SK-N-SH treated with all-trans-retinoic acid at 6 μM for 48 hours (cell line): ENCODE measurements around the gene ATXN3.

Experiments used
- ATAC-seq: fragments of 200-7000 bp; cut with Tn5 transposase; 3 replicates; pipeline ENCODE4 v1.9.1; 2020; ENCODE audit warnings: mild to moderate bottlenecking, moderate library complexity
- ARNTL ChIP-seq: fragments of 450-650 bp; formaldehyde crosslinking; IDR thresholded peaks from 2 replicates; pipeline ENCODE4 v1.5.0; 2020; ENCODE audit warnings: low read depth, mild to moderate bottlenecking, moderate library complexity, borderline replicate concordance
- BACH2 ChIP-seq: fragments of 250-450 bp; sonication (Bioruptor Pico); IDR thresholded peaks from 2 replicates; pipeline ENCODE4 v1.9.0; 2021; ENCODE audit warnings: mild to moderate bottlenecking, borderline replicate concordance
- CSDC2 ChIP-seq: fragments of 250-450 bp; sonication (Bioruptor Pico); IDR thresholded peaks from 2 replicates; pipeline ENCODE4 v1.5.0; 2020; ENCODE audit warnings: mild to moderate bottlenecking, moderate library complexity
- ESRRG ChIP-seq: fragments of 250-450 bp; sonication (Bioruptor Pico); IDR thresholded peaks from 2 replicates; pipeline ENCODE4 v1.6.1; 2021; ENCODE audit warnings: mild to moderate bottlenecking
- GLIS3 ChIP-seq: fragments of 250-450 bp; sonication (Bioruptor Pico); IDR thresholded peaks from 2 replicates; pipeline ENCODE4 v1.5.0; 2020; ENCODE audit warnings: mild to moderate bottlenecking, moderate library complexity
- ISL1 ChIP-seq: fragments of 250-450 bp; sonication (Bioruptor Pico); IDR thresholded peaks from 2 replicates; pipeline ENCODE4 v2.1.2; 2022; ENCODE audit warnings: mild to moderate bottlenecking, moderate library complexity
- PPARA ChIP-seq: fragments of 250-450 bp; sonication (Bioruptor Pico); IDR thresholded peaks from 2 replicates; pipeline ENCODE4 v1.5.0; 2020; ENCODE audit warnings: mild to moderate bottlenecking, borderline replicate concordance
- SNAI2 ChIP-seq: fragments of 250-450 bp; sonication (Bioruptor Pico); IDR thresholded peaks from 2 replicates; pipeline ENCODE4 v1.5.0; 2020; ENCODE audit warnings: mild to moderate bottlenecking, moderate library complexity
- TCF4 ChIP-seq: fragments of 250-450 bp; sonication (Bioruptor Pico); IDR thresholded peaks from 2 replicates; pipeline ENCODE4 v1.8.0; 2021; ENCODE audit warnings: mild to moderate bottlenecking, moderate library complexity, borderline replicate concordance
- TOX ChIP-seq: fragments of 250-450 bp; sonication (Bioruptor Pico); IDR thresholded peaks from 2 replicates; pipeline ENCODE4 v1.8.0; 2021; ENCODE audit warnings: mild to moderate bottlenecking, moderate library complexity, borderline replicate concordance
- ZC3H10 ChIP-seq: fragments of 250-450 bp; sonication (Bioruptor Pico); IDR thresholded peaks from 2 replicates; pipeline ENCODE4 v1.5.1; 2021; ENCODE audit warnings: mild to moderate bottlenecking, moderate library complexity
- ZFP3 ChIP-seq: fragments of 250-450 bp; sonication (Bioruptor Pico); IDR thresholded peaks from 2 replicates; pipeline ENCODE4 v1.5.0; 2020; ENCODE audit warnings: mild to moderate bottlenecking, moderate library complexity
- ZFP30 ChIP-seq: fragments of 450-650 bp; formaldehyde crosslinking; IDR thresholded peaks from 2 replicates; pipeline ENCODE4 v1.5.0; 2022; ENCODE audit warnings: mild to moderate bottlenecking, moderate library complexity
- ZNF70 ChIP-seq: fragments of 450-650 bp; formaldehyde crosslinking; IDR thresholded peaks from 2 replicates; pipeline ENCODE4 v1.5.0; 2020; ENCODE audit warnings: mild to moderate bottlenecking, moderate library complexity
- ZNF8 ChIP-seq: fragments of 450-650 bp; formaldehyde crosslinking; IDR thresholded peaks from 2 replicates; pipeline ENCODE4 v1.5.0; 2020; ENCODE audit warnings: mild to moderate bottlenecking, moderate library complexity
- TF ChIP-seq, protein P1 (sequence below): fragments of 250-450 bp; sonication (Bioruptor Pico); IDR thresholded peaks from 2 replicates; pipeline ENCODE4 v1.8.0; 2020; ENCODE audit warnings: mild to moderate bottlenecking, moderate library complexity, borderline replicate concordance
- TF ChIP-seq, protein P2 (sequence below): fragments of 250-450 bp; sonication (Bioruptor Pico); IDR thresholded peaks from 2 replicates; pipeline ENCODE4 v1.5.1; 2021; ENCODE audit warnings: mild to moderate bottlenecking, moderate library complexity
- TF ChIP-seq, protein P3 (sequence below): fragments of 250-450 bp; sonication (Bioruptor Pico); IDR thresholded peaks from 2 replicates; pipeline ENCODE4 v1.8.0; 2021; ENCODE audit warnings: low read depth, mild to moderate bottlenecking, moderate library complexity, borderline replicate concordance
- TF ChIP-seq, protein P4 (sequence below): fragments of 250-450 bp; sonication (Bioruptor Pico); IDR thresholded peaks from 2 replicates; pipeline ENCODE4 v1.5.0; 2020; ENCODE audit warnings: mild to moderate bottlenecking, moderate library complexity
- TF ChIP-seq, protein P5 (sequence below): fragments of 250-450 bp; sonication (Bioruptor Pico); IDR thresholded peaks from 2 replicates; pipeline ENCODE4 v1.5.1; 2020; ENCODE audit warnings: low read depth, mild to moderate bottlenecking, moderate library complexity

Gene ATXN3

DNA sequence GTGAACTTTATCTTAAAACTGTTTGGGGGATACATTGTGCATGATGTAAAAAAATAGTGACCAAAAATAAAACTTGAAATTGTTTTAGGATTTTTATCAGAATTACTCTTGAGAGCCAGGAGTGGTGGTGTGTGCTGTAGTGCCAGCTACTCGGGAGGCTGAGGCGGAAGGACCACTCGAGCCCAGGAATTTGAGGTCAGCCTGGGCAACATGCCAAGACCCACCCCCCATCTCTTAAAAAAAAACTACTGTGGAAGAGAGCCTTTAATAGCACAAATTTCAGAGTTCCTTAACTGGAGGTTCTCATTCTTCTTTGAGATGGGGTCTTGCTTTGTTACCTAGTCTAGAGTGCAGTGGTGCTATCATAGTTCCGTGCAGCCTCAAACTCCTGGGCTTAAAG is 36.9 kb upstream of the ATXN3 start:
- no peak for TF ChIP-seq TCF4 (CRISPR knock-in tag)
- no peak for TF ChIP-seq SNAI2 (CRISPR knock-in tag)
- TF ChIP-seq BACH2 (CRISPR knock-in tag): no peak
- TF ChIP-seq, protein P1, sequence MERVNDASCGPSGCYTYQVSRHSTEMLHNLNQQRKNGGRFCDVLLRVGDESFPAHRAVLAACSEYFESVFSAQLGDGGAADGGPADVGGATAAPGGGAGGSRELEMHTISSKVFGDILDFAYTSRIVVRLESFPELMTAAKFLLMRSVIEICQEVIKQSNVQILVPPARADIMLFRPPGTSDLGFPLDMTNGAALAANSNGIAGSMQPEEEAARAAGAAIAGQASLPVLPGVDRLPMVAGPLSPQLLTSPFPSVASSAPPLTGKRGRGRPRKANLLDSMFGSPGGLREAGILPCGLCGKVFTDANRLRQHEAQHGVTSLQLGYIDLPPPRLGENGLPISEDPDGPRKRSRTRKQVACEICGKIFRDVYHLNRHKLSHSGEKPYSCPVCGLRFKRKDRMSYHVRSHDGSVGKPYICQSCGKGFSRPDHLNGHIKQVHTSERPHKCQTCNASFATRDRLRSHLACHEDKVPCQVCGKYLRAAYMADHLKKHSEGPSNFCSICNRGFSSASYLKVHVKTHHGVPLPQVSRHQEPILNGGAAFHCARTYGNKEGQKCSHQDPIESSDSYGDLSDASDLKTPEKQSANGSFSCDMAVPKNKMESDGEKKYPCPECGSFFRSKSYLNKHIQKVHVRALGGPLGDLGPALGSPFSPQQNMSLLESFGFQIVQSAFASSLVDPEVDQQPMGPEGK (CRISPR knock-in tag): no peak
- TF ChIP-seq ARNTL (CRISPR knock-in tag): no peak
- TF ChIP-seq, protein P2, sequence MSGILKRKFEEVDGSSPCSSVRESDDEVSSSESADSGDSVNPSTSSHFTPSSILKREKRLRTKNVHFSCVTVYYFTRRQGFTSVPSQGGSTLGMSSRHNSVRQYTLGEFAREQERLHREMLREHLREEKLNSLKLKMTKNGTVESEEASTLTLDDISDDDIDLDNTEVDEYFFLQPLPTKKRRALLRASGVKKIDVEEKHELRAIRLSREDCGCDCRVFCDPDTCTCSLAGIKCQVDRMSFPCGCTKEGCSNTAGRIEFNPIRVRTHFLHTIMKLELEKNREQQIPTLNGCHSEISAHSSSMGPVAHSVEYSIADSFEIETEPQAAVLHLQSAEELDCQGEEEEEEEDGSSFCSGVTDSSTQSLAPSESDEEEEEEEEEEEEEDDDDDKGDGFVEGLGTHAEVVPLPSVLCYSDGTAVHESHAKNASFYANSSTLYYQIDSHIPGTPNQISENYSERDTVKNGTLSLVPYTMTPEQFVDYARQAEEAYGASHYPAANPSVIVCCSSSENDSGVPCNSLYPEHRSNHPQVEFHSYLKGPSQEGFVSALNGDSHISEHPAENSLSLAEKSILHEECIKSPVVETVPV: no peak
- TF ChIP-seq PPARA: no peak
- TF ChIP-seq ZNF70 (CRISPR knock-in tag): no peak
- no peak for TF ChIP-seq ESRRG (CRISPR knock-in tag)
- TF ChIP-seq TOX (CRISPR knock-in tag): no peak
- no peak for TF ChIP-seq CSDC2 (CRISPR knock-in tag)
- no peak for TF ChIP-seq ZC3H10 (CRISPR knock-in tag)
- TF ChIP-seq, protein P3, sequence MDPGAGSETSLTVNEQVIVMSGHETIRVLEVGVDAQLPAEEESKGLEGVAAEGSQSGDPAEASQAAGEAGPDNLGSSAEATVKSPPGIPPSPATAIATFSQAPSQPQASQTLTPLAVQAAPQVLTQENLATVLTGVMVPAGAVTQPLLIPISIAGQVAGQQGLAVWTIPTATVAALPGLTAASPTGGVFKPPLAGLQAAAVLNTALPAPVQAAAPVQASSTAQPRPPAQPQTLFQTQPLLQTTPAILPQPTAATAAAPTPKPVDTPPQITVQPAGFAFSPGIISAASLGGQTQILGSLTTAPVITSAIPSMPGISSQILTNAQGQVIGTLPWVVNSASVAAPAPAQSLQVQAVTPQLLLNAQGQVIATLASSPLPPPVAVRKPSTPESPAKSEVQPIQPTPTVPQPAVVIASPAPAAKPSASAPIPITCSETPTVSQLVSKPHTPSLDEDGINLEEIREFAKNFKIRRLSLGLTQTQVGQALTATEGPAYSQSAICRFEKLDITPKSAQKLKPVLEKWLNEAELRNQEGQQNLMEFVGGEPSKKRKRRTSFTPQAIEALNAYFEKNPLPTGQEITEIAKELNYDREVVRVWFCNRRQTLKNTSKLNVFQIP (CRISPR knock-in tag): no peak
- TF ChIP-seq, protein P4, sequence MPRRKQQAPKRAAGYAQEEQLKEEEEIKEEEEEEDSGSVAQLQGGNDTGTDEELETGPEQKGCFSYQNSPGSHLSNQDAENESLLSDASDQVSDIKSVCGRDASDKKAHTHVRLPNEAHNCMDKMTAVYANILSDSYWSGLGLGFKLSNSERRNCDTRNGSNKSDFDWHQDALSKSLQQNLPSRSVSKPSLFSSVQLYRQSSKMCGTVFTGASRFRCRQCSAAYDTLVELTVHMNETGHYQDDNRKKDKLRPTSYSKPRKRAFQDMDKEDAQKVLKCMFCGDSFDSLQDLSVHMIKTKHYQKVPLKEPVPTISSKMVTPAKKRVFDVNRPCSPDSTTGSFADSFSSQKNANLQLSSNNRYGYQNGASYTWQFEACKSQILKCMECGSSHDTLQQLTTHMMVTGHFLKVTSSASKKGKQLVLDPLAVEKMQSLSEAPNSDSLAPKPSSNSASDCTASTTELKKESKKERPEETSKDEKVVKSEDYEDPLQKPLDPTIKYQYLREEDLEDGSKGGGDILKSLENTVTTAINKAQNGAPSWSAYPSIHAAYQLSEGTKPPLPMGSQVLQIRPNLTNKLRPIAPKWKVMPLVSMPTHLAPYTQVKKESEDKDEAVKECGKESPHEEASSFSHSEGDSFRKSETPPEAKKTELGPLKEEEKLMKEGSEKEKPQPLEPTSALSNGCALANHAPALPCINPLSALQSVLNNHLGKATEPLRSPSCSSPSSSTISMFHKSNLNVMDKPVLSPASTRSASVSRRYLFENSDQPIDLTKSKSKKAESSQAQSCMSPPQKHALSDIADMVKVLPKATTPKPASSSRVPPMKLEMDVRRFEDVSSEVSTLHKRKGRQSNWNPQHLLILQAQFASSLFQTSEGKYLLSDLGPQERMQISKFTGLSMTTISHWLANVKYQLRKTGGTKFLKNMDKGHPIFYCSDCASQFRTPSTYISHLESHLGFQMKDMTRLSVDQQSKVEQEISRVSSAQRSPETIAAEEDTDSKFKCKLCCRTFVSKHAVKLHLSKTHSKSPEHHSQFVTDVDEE (CRISPR knock-in tag): no peak
- TF ChIP-seq ISL1: no peak
- TF ChIP-seq ZNF8 (CRISPR knock-in tag): no peak
- no peak for TF ChIP-seq ZFP30 (CRISPR knock-in tag)
- TF ChIP-seq, protein P5, sequence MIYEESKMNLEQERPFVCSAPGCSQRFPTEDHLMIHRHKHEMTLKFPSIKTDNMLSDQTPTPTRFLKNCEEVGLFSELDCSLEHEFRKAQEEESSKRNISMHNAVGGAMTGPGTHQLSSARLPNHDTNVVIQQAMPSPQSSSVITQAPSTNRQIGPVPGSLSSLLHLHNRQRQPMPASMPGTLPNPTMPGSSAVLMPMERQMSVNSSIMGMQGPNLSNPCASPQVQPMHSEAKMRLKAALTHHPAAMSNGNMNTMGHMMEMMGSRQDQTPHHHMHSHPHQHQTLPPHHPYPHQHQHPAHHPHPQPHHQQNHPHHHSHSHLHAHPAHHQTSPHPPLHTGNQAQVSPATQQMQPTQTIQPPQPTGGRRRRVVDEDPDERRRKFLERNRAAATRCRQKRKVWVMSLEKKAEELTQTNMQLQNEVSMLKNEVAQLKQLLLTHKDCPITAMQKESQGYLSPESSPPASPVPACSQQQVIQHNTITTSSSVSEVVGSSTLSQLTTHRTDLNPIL (CRISPR knock-in tag): no peak
- no peak for TF ChIP-seq ZFP3 (CRISPR knock-in tag)
- TF ChIP-seq, all 23 proteins: peak for 0
- ATAC-seq: no peak

DNA sequence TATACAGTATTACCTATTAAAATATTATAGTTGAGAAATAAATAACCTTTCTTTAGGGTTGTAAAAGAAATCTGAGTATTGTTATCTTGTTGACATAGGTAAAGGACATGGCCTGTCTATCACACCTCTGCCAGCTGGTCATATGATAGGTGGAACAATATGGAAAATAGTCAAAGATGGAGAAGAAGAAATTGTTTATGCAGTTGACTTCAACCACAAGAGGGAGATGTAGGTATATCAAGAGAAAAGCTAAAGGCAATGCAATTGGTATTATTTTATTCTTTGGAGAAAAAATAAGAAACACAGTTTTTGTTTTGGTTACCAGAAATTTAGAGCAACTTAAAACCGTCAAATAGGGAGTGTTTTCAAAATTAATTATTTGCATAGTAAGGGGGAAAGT is 28.9 kb upstream of the ATXN3 start:
- peak; percentile 65 for ATAC-seq
- TF ChIP-seq, protein P4 (CRISPR knock-in tag): no peak
- TF ChIP-seq, protein P2: no peak
- no peak for TF ChIP-seq ZNF8 (CRISPR knock-in tag)
- no peak for TF ChIP-seq PPARA
- TF ChIP-seq GLIS3 (CRISPR knock-in tag): no peak
- TF ChIP-seq, protein P3 (CRISPR knock-in tag): no peak
- no peak for TF ChIP-seq ISL1
- no peak for TF ChIP-seq ZFP3 (CRISPR knock-in tag)
- no peak for TF ChIP-seq ZFP30 (CRISPR knock-in tag)
- TF ChIP-seq, protein P1 (CRISPR knock-in tag): no peak
